ENCODE results near the gene GRK3. TPM values are rescaled to one million over a fixed set of nuclear protein-coding genes. Genes with fewer than 3 reads are reported as not detected.
"Not testable (repeated sequence)": the region's sequence is repeated elsewhere in the genome, so short reads cannot be mapped to it uniquely, and the experiment has no call there.

Gene GRK3
- total RNA-seq, 4 donors from 2014 or later = 2.0 to 12.4 (median 3.6) TPM

DNA sequence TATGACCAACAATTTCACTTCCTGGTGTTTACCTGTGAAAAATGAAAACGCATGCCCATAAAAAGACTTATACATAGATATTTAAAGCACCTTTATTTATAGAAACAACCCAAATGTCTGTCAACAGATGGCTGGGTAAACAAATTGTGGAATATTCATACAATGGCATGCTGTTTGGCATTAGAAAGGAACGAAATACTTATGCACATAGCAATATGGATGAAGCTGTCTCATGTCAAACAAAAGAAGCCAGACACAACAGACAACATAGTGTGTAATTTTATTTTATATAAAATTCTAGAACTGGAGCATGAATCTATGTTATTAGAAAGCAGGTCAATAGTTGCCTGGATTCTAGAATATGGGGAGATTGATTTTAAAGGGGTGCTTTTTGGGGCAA lies 38.0 kb downstream of the GRK3 start:
- TF ChIP-seq POLR2A (IDR thresholded peaks at IDR 0.05) = no peak
- TF ChIP-seq, protein P1, sequence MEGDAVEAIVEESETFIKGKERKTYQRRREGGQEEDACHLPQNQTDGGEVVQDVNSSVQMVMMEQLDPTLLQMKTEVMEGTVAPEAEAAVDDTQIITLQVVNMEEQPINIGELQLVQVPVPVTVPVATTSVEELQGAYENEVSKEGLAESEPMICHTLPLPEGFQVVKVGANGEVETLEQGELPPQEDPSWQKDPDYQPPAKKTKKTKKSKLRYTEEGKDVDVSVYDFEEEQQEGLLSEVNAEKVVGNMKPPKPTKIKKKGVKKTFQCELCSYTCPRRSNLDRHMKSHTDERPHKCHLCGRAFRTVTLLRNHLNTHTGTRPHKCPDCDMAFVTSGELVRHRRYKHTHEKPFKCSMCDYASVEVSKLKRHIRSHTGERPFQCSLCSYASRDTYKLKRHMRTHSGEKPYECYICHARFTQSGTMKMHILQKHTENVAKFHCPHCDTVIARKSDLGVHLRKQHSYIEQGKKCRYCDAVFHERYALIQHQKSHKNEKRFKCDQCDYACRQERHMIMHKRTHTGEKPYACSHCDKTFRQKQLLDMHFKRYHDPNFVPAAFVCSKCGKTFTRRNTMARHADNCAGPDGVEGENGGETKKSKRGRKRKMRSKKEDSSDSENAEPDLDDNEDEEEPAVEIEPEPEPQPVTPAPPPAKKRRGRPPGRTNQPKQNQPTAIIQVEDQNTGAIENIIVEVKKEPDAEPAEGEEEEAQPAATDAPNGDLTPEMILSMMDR (IDR thresholded peaks at IDR 0.05) = no peak
- Histone ChIP-seq H3K4me3 (no peak overlapping the region), H3K27ac (no peak overlapping the region), H3K36me3 (no peaks in the 10 kb centered on the region), H3K27me3 (no peaks in the 10 kb centered on the region), H3K9me3 (no peaks in the 10 kb centered on the region), H3K4me1 (no peaks in the 10 kb centered on the region)
- no peak for DNase-seq

DNA sequence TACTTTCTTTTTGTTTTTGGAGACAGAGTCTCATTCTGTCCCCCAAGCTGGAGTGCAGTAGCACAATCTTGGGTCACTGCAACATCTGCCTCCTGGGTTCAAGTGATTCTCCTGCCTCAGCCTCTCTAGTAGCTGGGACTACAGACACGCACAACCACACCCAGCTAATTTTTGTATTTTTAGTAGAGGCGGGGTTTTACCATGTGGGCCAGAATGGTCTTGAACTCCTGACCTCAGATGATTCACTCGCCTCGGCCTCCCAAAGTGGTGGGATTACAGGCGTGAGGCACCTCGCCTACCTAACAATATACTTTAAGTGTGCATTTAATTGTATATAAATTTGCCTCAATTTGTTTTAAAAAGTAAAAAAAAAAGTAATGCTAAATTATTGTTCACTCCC lies 38.4 kb downstream of the GRK3 start:
- no peaks in the 10 kb centered on the region for H3K9me3 ChIP-seq
- no peak for DNase-seq
- H3K27ac ChIP-seq = no peak overlapping the region
- no peaks in the 10 kb centered on the region for H3K4me1 ChIP-seq
- no peak overlapping the region for H3K4me3 ChIP-seq
- no peaks in the 10 kb centered on the region for H3K27me3 ChIP-seq
- TF ChIP-seq POLR2A (IDR thresholded peaks at IDR 0.05) = no peak
- TF ChIP-seq, protein P1 (IDR thresholded peaks at IDR 0.05) = no peak
- no peaks in the 10 kb centered on the region for H3K36me3 ChIP-seq

DNA sequence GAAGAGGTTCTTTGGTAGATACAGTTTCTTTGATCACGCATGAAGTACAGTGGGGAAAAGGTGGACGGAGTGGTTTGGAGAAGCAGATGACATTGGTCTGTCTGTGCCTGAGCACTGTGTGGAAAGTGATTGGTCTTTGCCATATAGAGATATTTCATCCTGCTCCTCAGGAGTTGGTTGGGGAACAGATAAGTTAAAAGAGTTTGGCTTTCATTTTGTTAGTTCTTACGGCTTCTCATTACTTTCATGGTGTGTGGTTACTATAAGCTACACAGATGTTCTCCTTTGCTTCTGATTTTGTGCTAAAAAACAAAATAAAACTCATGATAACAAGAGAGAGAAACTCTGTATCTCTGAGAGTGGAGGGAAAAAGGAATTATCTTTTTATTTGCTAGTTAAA lies 40.7 kb downstream of the GRK3 start:
- not testable (repeated sequence) for H3K27ac ChIP-seq, DNase-seq, H3K4me1 ChIP-seq, H3K36me3 ChIP-seq, H3K9me3 ChIP-seq, H3K27me3 ChIP-seq, H3K4me3 ChIP-seq

DNA sequence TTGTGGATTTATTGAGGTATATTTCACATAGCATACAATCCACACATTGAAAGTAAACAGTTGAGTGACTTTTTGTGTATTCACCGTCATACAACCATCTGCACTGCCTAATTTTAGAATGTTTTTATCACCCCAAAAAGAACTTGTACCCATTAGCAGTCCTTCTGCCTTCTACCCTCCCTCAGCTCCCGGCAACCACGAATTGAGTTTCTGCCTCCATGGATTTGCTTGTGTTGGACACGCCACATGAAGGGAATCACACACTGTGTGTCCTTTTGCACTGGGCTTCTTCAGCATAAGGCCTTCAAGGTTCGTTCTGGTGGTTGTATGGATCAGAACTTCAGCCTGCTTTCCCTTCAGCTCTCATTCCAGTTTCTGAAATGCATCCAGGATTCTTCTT lies 41.1 kb downstream of the GRK3 start:
- DNase-seq, H3K27me3 ChIP-seq, H3K4me3 ChIP-seq, H3K27ac ChIP-seq, H3K4me1 ChIP-seq, H3K36me3 ChIP-seq, H3K9me3 ChIP-seq: not testable (repeated sequence)

DNA sequence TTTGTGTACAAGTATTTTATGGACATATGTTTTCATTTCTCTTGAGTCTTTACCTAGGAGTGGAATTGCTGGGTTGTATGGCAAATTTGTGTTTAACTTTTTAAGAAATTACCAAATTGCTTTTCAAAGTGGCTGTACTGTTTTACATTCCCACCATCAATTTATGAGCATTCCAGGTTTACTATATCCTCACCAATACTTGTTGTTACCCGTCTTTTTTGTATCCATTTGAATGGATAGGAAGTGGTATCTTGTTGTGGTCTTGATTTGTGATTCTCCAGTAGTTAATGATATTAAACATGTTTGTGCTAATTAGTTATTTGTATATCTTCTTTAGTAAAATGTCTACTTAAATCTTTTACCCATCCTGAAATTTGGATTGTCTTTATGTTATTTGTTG lies 46.8 kb downstream of the GRK3 start:
- not testable (repeated sequence) for H3K27me3 ChIP-seq, DNase-seq, H3K9me3 ChIP-seq, H3K4me3 ChIP-seq, H3K27ac ChIP-seq, H3K4me1 ChIP-seq, H3K36me3 ChIP-seq

DNA sequence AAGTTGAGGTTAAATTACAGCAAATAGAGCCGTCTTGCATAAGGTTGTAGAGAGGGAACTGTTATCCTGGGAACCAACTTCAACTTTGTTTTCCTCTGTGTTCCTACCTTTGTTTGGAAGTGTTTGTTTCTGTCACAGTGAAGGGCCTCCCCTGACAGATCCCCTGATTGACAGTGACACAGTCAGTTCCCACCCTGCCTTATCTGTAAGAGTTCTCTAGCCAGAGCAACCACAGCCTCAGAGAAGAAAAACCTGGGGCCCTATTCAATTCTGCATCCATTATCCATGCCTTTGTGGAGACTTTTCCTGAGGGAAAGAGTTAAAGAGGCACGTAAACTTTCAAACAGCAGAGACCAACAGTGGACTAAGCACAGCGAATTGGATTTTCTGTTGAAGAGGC lies 48.7 kb downstream of the GRK3 start:
- not testable (repeated sequence) for H3K9me3 ChIP-seq, H3K4me1 ChIP-seq, H3K4me3 ChIP-seq, H3K27me3 ChIP-seq, H3K27ac ChIP-seq, H3K36me3 ChIP-seq, DNase-seq

DNA sequence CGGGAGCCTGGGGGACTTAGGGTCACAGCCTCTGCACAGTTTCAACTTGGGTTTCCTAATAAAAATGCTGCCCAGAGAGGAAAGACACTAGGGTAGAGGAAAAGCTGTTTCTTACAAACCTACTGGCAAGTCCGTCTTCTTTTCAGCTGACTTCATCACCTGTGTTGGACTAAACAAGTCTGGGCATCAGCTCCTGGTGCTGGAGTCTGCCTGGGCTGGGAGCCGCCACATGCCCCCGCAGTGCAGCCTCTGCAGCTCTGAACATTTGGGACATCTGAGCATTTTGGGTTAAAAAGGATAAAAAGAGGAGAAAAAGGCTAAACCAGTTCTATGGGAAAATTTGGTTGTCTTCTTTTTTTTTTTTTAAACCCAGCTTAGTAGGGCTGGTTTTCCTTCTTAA lies 49.1 kb downstream of the GRK3 start:
- not testable (repeated sequence) for H3K36me3 ChIP-seq, H3K4me3 ChIP-seq, DNase-seq, H3K27ac ChIP-seq, H3K27me3 ChIP-seq, H3K4me1 ChIP-seq, H3K9me3 ChIP-seq

DNA sequence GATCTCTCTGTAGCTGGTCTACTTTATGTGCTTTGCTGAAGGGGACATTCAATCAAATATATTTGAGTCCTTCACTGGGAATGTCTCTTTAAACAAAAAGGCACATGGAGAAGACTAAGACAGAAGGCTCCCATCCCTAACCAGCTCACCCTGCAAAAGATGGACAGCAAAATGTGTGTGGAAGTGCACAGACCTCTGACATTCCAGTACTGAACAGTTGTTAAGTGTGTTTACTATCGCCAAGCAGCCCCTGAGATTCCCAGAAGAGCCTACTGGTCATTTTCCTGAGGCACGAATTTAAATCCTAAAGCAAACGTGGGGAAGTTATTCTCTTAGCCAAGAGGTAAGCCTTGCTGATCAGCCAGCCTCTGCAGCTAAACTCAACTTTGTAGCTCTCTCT lies 50.3 kb downstream of the GRK3 start:
- not testable (repeated sequence) for H3K4me1 ChIP-seq, H3K4me3 ChIP-seq, H3K27ac ChIP-seq, H3K9me3 ChIP-seq, DNase-seq, H3K27me3 ChIP-seq, H3K36me3 ChIP-seq

DNA sequence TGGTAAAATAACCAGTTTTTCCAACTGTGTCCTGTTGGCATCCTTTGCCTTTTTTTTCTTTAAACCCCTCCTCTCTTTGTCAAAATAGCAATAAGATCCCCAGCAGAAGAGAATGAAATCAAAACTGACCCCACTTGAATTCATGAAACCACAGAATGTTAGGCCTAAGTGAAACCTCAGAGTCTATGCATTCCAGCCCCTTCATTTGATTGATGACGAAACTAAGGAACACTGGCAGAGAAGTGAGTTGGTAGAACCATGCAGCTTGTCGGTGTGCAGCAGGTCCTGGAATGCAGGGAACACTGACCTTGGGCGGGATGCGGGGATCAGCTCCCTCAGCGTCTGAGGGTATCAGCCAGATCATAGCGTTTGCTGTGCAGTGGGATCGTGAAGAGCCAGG lies 57.5 kb downstream of the GRK3 start:
- no peaks in the 10 kb centered on the region for H3K9me3 ChIP-seq
- H3K27ac ChIP-seq = no peak overlapping the region
- no peak for TF ChIP-seq POLR2A (IDR thresholded peaks at IDR 0.05)
- TF ChIP-seq, protein P1 (IDR thresholded peaks at IDR 0.05) = no peak
- no peaks in the 10 kb centered on the region for H3K27me3 ChIP-seq
- no peaks in the 10 kb centered on the region for H3K4me1 ChIP-seq
- H3K36me3 ChIP-seq = no peaks in the 10 kb centered on the region
- DNase-seq = no peak
- no peak overlapping the region for H3K4me3 ChIP-seq

All from Peyer's patch (tissue), 4 donors.